MM.1S (cell line): ENCODE measurements around the gene RUFY4.

Experiments used
- CTCF ChIP-seq: fragments of 300-600 bp; sonication (generic); IDR thresholded peaks from 2 replicates; pipeline ENCODE4 v1.5.1; 2016; ENCODE audit warnings: antibody characterized with exemption, low read length, mixed read lengths
- EZH2phosphoT487 ChIP-seq: fragments of 300-600 bp; sonication (generic); IDR thresholded peaks from 2 replicates; pipeline ENCODE4 v1.6.1; 2018; ENCODE audit warnings: antibody characterized with exemption, low read length

GRCh38 chr2:218020966-218021535 is 48.0 kb upstream of the RUFY4 start:
- TF ChIP-seq EZH2phosphoT487 (no peak), CTCF (no peak)
